Measurements from ENCODE around the gene NUDT8. TPM values are rescaled to one million over a fixed set of nuclear protein-coding genes. Genes with fewer than 3 reads are reported as not detected.

NUDT8 gene
- polyA plus RNA-seq, 1 donor (not counting 4 experiments of a cell fraction or from before 2014, with no cell fraction given), result 1.1 TPM

DNA sequence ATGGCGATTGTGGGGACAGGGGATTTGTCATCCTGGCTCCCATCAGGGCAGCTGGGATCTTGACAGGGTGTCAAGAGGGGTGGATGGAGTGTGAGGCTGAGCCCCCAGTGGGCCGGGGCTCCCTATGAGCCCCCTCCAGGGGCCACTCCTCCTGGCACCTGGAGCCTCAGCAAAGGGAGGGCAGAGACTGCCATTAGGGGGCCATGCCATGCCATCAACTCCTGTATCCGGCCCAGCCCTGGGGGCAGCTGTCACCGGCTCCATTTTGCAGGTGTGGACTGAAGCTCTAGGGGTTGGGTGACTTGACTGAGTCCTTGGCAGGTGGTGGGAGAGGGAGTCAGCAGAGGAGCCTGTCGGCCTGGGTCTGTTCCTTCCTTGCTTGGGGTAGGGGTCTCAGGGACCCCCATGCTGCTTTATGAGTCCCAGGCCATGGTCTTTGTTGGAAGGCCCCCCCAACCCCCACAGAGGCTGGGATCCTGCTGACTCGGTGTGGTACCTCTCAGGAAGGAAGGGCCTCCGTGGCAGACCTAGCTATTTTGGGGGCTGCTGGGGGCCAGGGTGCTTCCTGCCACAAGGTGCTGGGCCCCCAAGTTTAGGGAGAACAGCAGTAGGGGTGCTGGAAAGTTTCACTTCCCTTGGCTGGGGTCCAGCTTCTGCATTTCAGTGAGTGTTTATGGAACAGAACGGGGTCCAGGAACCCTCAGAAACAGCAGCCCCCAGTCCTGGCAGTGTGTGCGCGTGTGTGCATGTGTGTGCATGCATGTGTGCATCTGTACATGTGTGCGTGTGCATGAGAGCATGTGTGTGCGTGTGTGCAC is 19.3 kb upstream of the NUDT8 start:
- dilution Hi-C loops (cut with MboI; ENCODE audit: extremely low pct_ligation_motif_present, low sequenced_read_pairs), result no loop called here
- H3K4me1 ChIP-seq (ENCODE audit: control insufficient read depth, extremely low read depth, insufficient read depth, low read length), result peaks cover 6% of the 10 kb centered on the region
- no peak for DNase-seq (ENCODE audit: low read depth, low spot score)
- no peaks in the 10 kb centered on the region for H3K27me3 ChIP-seq (ENCODE audit: control insufficient read depth, extremely low read depth, insufficient read depth, low read length)
- no peaks in the 10 kb centered on the region for H3K9me1 ChIP-seq (ENCODE audit: control insufficient read depth, extremely low read depth, insufficient read depth, low read length)
- no peak overlapping the region for H3K4me2 ChIP-seq (ENCODE audit: control insufficient read depth, extremely low read depth, insufficient read depth, low read depth, low read length)
- no peak for FAIRE-seq
- no peaks in the 10 kb centered on the region for H3K79me2 ChIP-seq (ENCODE audit: control insufficient read depth, insufficient read depth, low read length)
- H3K9me3 ChIP-seq (ENCODE audit: control insufficient read depth, low read depth, low read length), result no peaks in the 10 kb centered on the region
- H2AFZ ChIP-seq (ENCODE audit: control insufficient read depth, low read length), result no peak overlapping the region
- no peaks in the 10 kb centered on the region for H3K36me3 ChIP-seq (ENCODE audit: control insufficient read depth in 2 of 2, extremely low read depth in 1 of 2, insufficient read depth in 2 of 2, low read length in 2 of 2)
- H3K9ac ChIP-seq (ENCODE audit: control insufficient read depth, extremely low read depth, insufficient read depth, low read length), result no peak overlapping the region
- no peak overlapping the region for H3K4me3 ChIP-seq (ENCODE audit: control insufficient read depth in 2 of 3, extremely low read depth in 1 of 3, insufficient read depth in 2 of 3, low read depth in 1 of 3, low read length in 3 of 3)
- H4K20me1 ChIP-seq (ENCODE audit: control insufficient read depth, extremely low read depth, insufficient read depth, low read length), result no peaks in the 10 kb centered on the region
- no peak for TF ChIP-seq EZH2 (IDR thresholded peaks at IDR 0.05; ENCODE audit: low read length)
- TF ChIP-seq, protein P1, sequence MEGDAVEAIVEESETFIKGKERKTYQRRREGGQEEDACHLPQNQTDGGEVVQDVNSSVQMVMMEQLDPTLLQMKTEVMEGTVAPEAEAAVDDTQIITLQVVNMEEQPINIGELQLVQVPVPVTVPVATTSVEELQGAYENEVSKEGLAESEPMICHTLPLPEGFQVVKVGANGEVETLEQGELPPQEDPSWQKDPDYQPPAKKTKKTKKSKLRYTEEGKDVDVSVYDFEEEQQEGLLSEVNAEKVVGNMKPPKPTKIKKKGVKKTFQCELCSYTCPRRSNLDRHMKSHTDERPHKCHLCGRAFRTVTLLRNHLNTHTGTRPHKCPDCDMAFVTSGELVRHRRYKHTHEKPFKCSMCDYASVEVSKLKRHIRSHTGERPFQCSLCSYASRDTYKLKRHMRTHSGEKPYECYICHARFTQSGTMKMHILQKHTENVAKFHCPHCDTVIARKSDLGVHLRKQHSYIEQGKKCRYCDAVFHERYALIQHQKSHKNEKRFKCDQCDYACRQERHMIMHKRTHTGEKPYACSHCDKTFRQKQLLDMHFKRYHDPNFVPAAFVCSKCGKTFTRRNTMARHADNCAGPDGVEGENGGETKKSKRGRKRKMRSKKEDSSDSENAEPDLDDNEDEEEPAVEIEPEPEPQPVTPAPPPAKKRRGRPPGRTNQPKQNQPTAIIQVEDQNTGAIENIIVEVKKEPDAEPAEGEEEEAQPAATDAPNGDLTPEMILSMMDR (optimal IDR thresholded peaks at IDR 0.05 in 1 of 3, IDR thresholded peaks at IDR 0.05 in 1 of 3, conservative IDR thresholded peaks at IDR 0.05 in 1 of 3; ENCODE audit: extremely low read depth in 1 of 3, insufficient read depth in 2 of 3, low read length in 3 of 3), result no peak
- H3K27ac ChIP-seq (ENCODE audit: control insufficient read depth, insufficient read depth, low read length), result no peak overlapping the region

DNA sequence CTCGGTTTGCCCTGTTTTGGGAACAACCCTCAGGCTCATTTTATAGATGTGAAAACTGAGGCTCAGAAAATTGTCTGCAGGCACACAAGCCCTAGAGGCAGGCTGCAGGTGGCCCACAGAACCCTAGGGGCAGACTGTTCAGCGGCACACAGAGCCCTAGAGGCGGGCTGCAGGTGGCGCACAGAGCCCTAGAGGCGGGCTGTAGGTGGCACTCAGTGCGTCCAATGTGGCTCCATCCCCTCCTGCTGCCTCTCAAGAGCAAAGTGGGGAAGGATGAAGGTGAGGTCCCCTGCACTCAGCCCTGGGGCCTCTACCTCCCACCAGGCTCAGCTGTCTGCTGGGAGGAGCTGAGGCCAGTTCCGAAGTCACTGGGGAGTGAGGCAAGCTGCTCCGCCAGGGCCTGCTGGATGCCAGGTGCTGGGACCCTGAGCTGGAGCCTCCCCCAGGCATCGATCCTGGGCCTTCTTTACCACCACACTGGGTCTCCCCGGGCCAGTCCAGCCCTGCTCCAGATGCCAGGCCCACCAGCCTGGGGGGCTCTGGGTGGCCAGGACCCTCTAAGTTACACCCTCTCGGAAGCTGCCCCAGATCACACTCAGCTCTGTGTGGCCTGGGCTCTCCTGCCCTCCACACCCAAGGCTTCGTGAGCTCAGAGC is 18.5 kb upstream of the NUDT8 start:
- Histone ChIP-seq H3K9me3 (ENCODE audit: control insufficient read depth, low read depth, low read length) (no peaks in the 10 kb centered on the region), H3K4me2 (ENCODE audit: control insufficient read depth, extremely low read depth, insufficient read depth, low read depth, low read length) (no peak overlapping the region), H4K20me1 (ENCODE audit: control insufficient read depth, extremely low read depth, insufficient read depth, low read length) (no peaks in the 10 kb centered on the region), H3K4me1 (ENCODE audit: control insufficient read depth, extremely low read depth, insufficient read depth, low read length) (peaks cover 6% of the 10 kb centered on the region), H3K9ac (ENCODE audit: control insufficient read depth, extremely low read depth, insufficient read depth, low read length) (no peak overlapping the region), H3K4me3 (ENCODE audit: control insufficient read depth in 2 of 3, extremely low read depth in 1 of 3, insufficient read depth in 2 of 3, low read depth in 1 of 3, low read length in 3 of 3) (no peak overlapping the region), H2AFZ (ENCODE audit: control insufficient read depth, low read length) (no peak overlapping the region), H3K27ac (ENCODE audit: control insufficient read depth, insufficient read depth, low read length) (no peak overlapping the region), H3K27me3 (ENCODE audit: control insufficient read depth, extremely low read depth, insufficient read depth, low read length) (no peaks in the 10 kb centered on the region), H3K9me1 (ENCODE audit: control insufficient read depth, extremely low read depth, insufficient read depth, low read length) (no peaks in the 10 kb centered on the region), H3K36me3 (ENCODE audit: control insufficient read depth in 2 of 2, extremely low read depth in 1 of 2, insufficient read depth in 2 of 2, low read length in 2 of 2) (no peaks in the 10 kb centered on the region), H3K79me2 (ENCODE audit: control insufficient read depth, insufficient read depth, low read length) (no peaks in the 10 kb centered on the region)
- TF ChIP-seq, protein P1 (optimal IDR thresholded peaks at IDR 0.05 in 1 of 3, IDR thresholded peaks at IDR 0.05 in 1 of 3, conservative IDR thresholded peaks at IDR 0.05 in 1 of 3; ENCODE audit: extremely low read depth in 1 of 3, insufficient read depth in 2 of 3, low read length in 3 of 3), result no peak
- no peak for TF ChIP-seq EZH2 (IDR thresholded peaks at IDR 0.05; ENCODE audit: low read length)
- dilution Hi-C loops (cut with MboI; ENCODE audit: extremely low pct_ligation_motif_present, low sequenced_read_pairs), result no loop called here
- DNase-seq (ENCODE audit: low read depth, low spot score), result no peak
- FAIRE-seq, result no peak
